ENCODE measurements around the gene CEP43. TPM values are rescaled to one million over a fixed set of nuclear protein-coding genes. Genes with fewer than 3 reads are reported as not detected.

CEP43 gene
- total RNA-seq, 4 donors from 2014 or later = 2.8 to 13.0 (median 6.4) TPM

- intact Hi-C loops (cut with DNase I; ENCODE audit: low total_unique reads) = no loop called here
- TF ChIP-seq CTCF (IDR thresholded peaks at IDR 0.05) (no peak), POLR2A (IDR thresholded peaks at IDR 0.05) (no peak)
- H3K4me3 ChIP-seq (ENCODE audit: low read depth, poor library complexity, severe bottlenecking) = no peak overlapping the region
- WGBS, 2 donors = 91 to 98% methylated on average over 2 of the region's 2 CpGs
- DNase-seq (ENCODE audit: low spot score in 2 of 2) = no peak
Measured at GRCh38 chr6:166972101-166972500, 27.1 kb upstream of the CEP43 start.

GRCh38 chr6:166976636-166977035 lies 22.6 kb upstream of the CEP43 start:
- no peak for TF ChIP-seq CTCF (IDR thresholded peaks at IDR 0.05)
- TF ChIP-seq POLR2A (IDR thresholded peaks at IDR 0.05) = no peak
- DNase-seq (ENCODE audit: low spot score in 2 of 2) = no peak
- no peak overlapping the region for H3K4me3 ChIP-seq (ENCODE audit: low read depth, poor library complexity, severe bottlenecking)
- intact Hi-C loops (cut with DNase I; ENCODE audit: low total_unique reads) = no loop called here
- 88 to 90% methylated on average over 2 of the region's 2 CpGs for WGBS, 2 donors

GRCh38 chr6:166977621-166978525 lies 21.3 kb upstream of the CEP43 start:
- intact Hi-C loops (cut with DNase I; ENCODE audit: low total_unique reads) = no loop called here
- no peak overlapping the region for H3K4me3 ChIP-seq (ENCODE audit: low read depth, poor library complexity, severe bottlenecking)
- WGBS, 2 donors = 81 to 85% methylated on average over 9 of the region's 9 CpGs
- DNase-seq (ENCODE audit: low spot score in 2 of 2) = no peak
- TF ChIP-seq CTCF (IDR thresholded peaks at IDR 0.05) = no peak
- TF ChIP-seq POLR2A (IDR thresholded peaks at IDR 0.05) = no peak

DNA sequence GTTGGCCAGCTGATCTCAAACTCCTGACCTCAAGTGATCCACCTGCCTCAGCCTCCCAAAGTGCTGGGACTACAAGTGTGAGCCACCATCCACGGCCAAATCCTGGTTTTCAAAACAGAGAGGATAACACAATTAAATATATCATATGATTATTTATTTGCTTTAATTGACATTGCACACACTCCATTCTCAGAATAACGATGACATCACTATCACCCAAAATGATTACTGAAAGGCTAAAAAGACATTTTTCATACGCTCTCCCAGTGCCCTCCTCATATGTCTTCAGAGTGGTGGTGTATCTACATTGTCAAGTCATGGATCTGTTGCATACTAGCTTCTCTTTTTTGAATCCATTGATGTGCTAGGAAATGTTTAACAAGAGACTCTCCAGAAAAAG lies 18.5 kb upstream of the CEP43 start:
- WGBS, 2 donors = 94 to 97% methylated on average over 3 of the region's 3 CpGs
- no peak for TF ChIP-seq CTCF (IDR thresholded peaks at IDR 0.05)
- TF ChIP-seq POLR2A (IDR thresholded peaks at IDR 0.05) = no peak
- intact Hi-C loops (cut with DNase I; ENCODE audit: low total_unique reads) = no loop called here
- H3K4me3 ChIP-seq (ENCODE audit: low read depth, poor library complexity, severe bottlenecking) = no peak overlapping the region
- DNase-seq (ENCODE audit: low spot score in 2 of 2) = no peak

DNA sequence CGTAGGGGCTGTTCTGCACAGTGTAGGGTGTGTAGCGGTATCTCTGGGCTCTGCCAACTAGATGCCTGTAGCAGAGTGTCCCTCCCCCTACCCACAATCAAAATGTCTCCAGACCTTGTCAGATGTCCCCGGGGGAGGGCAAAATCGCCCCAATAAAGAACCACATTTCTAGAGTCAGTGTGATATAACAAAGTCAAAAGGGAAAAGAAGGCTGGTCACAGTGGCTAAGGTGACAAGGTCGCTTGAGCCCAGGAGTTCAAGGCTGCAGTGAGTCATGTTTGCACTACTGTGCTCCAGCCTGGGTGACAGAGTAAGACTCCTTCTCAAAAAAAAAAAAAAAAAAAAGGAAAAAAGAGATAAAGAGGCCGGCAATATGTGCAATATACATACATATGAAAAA lies 11.7 kb upstream of the CEP43 start:
- intact Hi-C loops (cut with DNase I; ENCODE audit: low total_unique reads) = no loop called here
- TF ChIP-seq CTCF (IDR thresholded peaks at IDR 0.05) (no peak), POLR2A (IDR thresholded peaks at IDR 0.05) (no peak)
- 59 to 60% methylated on average over 6 of the region's 6 CpGs for WGBS, 2 donors
- no peak overlapping the region for H3K4me3 ChIP-seq (ENCODE audit: low read depth, poor library complexity, severe bottlenecking)
- no peak for DNase-seq (ENCODE audit: low spot score in 2 of 2)
